Activated CD4-positive, CD25-positive, alpha-beta regulatory T cell (primary cell): Measurements from ENCODE around the gene EPB41L3.

Experiments used
- DNase-seq, 4 experiments: peaks; one replicate each; lab custom pipeline; 2025; lab: John Stamatoyannopoulos, UW

The EPB41L3 gene

DNA sequence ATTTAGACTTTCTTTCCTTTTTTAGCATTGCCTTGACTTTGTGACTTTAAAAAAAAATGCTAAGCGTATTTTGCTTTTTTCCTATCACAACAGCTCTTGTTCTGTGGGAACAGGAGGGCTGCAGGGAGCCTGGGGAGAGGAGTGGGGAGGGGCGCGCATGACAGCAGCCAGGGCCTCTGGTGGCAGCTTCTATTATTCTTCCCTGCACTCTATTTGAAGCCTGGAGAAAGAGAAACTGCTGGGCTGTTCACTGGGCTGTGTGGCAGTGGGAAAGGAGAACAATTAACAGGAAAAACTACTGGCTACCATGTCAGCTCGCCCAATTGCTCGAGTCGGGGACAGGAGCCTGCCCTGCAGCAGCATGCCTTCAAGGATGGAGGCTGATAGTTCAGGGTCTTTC, 129.3 kb downstream of the EPB41L3 start:
- DNase-seq, result no peak

DNA sequence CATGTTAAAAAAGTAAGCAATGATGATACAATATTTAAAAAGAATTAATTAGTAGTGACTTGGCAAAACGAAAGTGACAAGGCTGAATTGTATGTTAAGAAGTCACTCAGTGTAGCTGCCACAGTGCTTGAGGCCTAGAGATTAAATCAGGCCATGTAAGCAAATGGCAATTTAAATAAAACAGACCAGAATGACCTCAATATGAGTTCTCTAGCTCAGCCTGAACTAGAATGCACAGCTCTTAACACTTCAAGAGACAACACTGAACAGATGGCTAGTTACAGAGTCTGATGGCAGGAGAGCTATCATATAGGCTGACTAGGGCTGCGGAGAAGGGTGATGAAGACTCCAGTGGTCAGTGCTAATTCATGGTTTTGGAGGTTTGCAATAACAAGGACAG, 130.3 kb downstream of the EPB41L3 start:
- DNase-seq, result no peak

- DNase-seq, result no peak
Measured at GRCh38 chr18:5410582-5410981, 133.2 kb downstream of the EPB41L3 start.

GRCh38 chr18:5398269-5398668, 145.5 kb downstream of the EPB41L3 start:
- no peak for DNase-seq

- DNase-seq, result no peak
Measured at GRCh38 chr18:5397102-5397501, 146.7 kb downstream of the EPB41L3 start.

- DNase-seq, result no peak
Measured at GRCh38 chr18:5395860-5396448, 147.8 kb downstream of the EPB41L3 start.

DNA sequence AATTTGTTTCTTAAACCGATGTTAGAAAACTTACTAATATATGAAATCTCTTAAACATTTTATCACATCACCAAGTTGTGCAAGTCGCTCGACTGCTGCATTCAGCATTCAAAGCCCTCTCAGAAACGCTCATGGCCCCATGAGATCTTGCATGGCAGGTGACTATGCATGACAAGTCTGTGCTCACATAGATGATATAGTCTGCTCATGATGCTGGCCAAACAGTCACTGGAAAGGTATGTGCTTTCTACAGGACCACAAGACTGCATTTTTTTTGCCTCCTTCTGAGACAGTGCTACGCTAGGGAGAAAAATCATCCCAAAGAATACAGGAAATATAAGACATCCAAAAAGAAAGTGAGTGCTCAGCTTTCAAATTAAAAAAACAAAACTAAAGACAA, 150.0 kb downstream of the EPB41L3 start:
- DNase-seq, result no peak

DNA sequence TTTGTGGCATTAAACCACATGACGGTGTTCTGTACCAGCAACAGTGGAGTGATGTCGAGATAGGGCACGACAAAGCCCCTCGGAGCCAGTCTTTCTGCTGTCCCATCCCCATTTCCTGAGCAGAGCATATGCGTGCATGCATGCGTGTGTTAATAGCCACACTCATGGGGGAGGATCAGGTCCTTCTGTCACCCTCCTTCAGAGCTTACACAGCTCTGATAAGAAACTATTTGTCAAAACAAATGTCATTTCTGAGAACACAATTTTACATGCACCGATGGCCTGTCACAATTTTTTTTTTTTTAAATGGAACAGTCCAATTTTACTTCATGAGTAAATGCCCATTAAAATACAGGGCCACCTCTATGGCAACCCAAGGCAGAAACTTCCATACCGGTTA, 152.4 kb downstream of the EPB41L3 start:
- no peak for DNase-seq

- no peak for DNase-seq
Measured at GRCh38 chr18:5389356-5389755, 154.4 kb downstream of the EPB41L3 start.

DNA sequence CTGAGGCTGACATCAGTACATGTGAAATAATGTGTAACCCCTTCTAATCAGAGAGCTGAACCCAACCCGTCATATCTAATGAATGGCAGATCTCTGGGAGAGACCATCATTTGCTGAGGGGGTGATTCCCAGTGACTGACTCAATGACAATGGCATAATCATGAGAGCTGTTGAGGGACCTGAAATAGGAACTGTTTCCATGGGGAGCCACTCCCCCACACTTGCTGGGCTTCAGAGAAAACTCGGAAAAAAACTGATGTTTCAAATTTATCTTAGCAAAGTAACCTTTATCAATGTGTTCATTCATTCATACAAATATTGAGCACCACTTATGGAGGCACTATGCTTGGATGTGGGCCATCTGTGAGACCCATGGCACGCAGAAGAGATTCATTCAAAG, 154.9 kb downstream of the EPB41L3 start:
- DNase-seq, result no peak

DNA sequence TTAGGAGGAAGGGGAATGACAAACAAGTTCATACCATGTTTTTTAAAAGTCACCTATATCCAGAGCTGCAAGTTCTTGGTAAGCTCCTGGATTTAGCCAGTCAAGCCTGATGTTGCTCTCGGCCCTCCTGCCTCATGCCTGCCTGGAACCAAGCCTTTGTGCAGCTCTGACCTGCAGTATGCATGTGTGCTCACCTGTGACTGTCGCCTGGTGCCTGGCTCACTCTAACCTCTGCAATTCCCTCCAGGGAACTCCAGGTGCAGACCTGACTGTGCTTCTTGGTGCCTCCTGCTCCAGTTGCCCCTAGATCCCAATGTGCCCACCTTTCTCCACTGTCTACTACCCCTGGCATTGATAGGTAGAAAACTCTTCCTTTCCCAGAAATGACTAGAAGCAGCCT, 163.2 kb downstream of the EPB41L3 start:
- DNase-seq, result no peak

GRCh38 chr18:5376986-5377385, 166.8 kb downstream of the EPB41L3 start:
- no peak for DNase-seq

GRCh38 chr18:5370332-5370731, 173.5 kb downstream of the EPB41L3 start:
- no peak for DNase-seq

DNA sequence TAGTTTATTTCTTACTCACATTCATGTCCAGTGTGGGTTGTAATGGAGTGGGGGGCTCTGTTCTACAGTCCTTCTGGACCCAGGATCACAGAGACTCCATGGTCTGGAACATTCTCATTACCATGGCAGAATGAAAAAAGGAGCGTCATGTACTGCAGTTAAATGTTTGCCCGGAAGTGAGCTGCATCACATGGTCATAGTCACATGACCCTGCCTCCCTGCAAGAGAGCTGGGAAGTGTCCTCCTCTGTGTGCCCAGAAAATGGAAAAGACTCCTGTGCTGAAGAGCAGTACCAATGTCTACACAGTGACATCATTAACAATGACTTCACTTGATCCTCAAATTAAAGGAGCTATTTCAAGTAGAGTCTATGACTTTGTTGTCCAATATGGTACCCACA, 174.3 kb downstream of the EPB41L3 start:
- no peak for DNase-seq

DNA sequence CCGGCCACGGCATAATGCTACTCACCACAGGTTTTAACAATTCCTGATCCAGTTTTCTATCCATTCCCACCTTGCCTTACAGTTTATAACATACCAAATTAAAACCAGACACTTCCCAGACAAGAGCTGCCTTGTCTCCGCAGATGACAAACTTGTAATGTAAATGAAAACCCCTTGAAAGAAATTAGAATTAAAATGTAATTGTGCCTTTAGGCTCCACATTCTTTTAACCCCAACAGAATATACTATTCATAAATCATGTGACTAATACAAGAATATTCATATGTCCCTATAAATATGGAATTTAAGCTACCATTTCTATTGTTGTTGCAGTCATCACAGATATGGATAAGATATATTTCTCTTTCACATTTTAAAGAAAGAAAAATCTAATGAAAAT, 178.4 kb downstream of the EPB41L3 start:
- DNase-seq, result no peak

GRCh38 chr18:5350636-5351035, 193.2 kb downstream of the EPB41L3 start:
- no peak for DNase-seq
